Measurements from ENCODE around the gene ADNP. TPM values are rescaled to one million over a fixed set of nuclear protein-coding genes. Genes with fewer than 3 reads are reported as not detected.

Gene ADNP
- total RNA-seq, 1 donor from 2014 or later: 46.4 TPM

GRCh38 chr20:50932016-50932485 is 814 bp upstream of the ADNP start:
- no peak for DNase-seq

DNA sequence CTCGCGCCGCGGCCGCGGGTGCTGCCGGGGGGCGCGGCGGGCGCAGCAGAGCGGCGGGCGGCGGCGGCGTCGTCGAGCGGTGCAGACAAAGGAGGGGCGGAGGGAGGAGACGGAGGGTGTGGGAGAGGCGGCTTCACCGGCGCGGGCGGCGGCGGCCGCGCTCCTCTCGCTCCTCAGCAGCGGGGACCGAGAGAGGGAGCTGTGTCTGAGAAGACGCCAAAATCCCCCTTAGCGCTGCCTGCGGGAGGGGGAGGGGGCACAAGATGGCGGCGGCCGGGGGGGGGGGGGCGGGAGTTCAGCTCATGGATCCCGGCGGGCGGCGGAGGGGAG is 296 bp downstream of the ADNP start:
- peak; percentile 74 for DNase-seq

GRCh38 chr20:50930139-50930975 is 880 bp downstream of the ADNP start:
- DNase-seq: peak; percentile 13

DNA sequence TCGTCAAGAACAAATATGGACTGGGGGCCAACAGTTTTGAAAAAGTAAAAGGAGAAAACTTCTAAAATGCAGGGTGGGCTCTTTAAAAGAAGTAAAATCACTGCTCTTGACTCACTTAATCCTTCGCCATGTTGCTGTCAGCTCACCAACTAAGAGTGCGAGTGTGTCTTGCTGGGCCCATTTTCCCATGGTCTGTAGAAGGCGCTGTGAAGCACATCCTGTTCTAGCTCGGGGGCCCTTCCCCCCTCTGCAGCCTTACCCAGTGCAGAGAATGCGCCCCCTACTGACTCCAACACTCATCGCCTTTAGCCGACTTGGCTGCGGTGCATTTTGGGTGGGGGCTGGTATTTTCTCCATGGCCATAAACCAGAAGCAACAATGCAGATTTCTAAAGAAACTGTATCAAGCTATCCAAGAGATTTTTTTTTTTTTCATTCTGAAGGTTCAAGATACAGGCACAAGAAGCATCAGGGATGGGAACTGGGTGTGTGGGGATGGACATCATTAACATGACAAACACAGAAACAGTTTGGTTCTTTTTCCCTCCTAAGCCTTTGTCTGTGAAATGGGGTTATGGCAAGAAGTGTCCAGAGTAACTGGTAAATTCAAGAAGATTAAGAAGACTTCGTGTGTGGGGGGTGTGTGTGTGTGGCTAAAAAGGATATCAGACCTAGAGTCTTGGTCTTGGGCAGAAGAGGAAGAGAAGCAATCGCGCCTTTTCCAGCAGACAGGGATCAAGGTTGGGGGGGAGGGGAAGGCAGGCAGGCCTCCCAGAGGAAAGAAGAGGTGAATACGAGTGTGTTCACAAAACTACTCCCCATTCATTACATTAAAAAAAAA is 1.7 kb downstream of the ADNP start:
- peak; percentile 88 for DNase-seq

GRCh38 chr20:50928469-50928868 is 2.8 kb downstream of the ADNP start:
- DNase-seq: no peak

DNA sequence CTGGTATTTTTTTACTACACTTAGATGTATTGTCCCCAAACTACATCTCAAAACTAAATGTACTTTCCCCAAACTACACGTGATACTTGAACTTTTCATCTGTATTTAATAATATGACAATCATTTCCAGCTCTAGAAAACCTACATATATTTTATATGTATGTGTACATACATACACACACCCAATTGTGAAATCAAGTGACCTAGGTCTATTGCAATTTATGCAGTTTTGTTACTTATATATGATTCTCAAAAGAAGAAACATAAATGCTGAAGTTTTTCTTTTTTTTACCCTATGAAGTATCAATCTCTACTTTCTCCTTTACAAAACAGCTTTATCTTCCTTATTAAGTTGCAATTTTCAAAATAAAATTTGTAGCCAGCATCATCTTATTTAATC is 4.7 kb downstream of the ADNP start:
- no peak for DNase-seq

DNA sequence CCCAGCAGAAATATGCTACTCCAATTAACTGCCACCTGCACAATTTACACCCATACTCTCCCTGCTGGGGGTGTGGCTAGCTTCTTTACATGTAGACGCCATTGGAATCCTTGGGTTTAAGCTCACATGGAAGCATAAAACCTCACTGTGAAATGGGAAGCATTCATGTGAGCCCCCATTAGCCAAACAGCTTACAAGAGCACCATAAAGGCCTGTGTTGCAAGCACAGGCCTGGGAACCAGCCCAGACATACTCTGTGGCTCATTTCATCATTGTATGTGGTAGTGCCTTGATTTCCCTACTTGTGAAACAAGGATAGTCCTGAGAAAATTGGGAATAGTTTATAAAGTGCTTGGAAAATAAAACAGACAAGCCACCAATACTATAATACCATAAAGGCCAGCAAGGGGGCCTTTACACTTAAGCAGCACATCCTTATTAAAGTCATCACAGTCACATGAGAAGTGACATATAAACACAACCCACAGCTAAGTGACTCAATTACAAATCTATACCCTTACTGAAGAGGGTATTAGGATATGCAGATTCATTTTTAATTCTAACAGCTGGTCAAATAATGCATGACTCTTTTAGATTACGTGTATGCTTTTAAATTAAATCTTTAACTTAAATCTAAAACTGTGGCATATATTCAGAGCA is 6.8 kb downstream of the ADNP start:
- DNase-seq: no peak

DNA sequence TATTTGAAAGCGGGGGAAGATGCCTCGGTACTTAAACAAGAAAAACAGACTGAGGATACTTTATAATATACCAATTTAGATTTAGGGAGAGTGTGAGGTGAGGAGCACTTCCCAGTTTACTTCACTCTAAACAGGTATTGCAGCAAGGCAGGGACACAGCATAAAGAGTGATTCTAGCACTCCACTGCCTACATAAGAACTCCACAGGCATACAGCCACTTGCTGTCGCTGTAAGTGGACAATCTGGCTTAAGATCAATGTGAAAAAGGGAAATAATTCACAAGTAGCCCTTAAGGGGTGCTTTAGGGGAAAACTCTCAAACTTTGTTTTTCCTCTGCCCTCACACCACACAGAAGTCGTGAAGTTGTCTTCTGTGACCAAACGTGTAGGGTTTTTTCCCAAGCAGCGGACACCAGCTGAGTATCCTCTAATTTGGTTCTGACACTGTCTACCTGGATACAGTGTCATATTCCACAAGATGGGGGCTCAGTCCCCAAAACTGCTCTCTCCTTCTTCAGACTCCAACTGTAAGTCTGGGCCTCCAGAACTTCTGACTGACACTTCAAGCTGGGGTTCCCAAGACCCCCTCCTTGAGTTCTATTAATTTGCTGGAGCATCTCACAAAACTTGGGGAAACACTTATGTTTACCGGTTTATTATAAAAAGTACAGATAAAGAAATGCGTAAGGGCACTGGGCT is 9.3 kb downstream of the ADNP start:
- no peak for DNase-seq

DNA sequence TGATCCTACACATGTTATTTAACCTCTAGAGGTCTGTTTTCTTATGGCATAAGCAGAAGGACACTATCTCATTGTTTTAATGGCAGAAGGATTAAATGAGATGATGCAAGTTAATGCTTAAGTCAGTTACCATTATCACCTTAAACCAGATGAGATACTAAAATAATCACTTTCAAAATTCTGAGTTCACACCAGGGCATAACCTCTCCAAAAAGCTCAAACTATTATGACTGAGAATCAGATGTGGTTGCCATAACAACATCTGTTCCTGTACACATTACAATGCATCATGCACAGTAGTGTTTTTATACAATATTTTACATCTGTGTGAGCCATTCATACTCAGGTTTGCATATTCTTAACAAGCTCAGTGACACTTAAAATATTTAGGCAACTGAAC is 10.2 kb downstream of the ADNP start:
- peak; percentile 33 for DNase-seq

- DNase-seq: no peak
Measured at GRCh38 chr20:50919567-50919966, 11.7 kb downstream of the ADNP start.

DNA sequence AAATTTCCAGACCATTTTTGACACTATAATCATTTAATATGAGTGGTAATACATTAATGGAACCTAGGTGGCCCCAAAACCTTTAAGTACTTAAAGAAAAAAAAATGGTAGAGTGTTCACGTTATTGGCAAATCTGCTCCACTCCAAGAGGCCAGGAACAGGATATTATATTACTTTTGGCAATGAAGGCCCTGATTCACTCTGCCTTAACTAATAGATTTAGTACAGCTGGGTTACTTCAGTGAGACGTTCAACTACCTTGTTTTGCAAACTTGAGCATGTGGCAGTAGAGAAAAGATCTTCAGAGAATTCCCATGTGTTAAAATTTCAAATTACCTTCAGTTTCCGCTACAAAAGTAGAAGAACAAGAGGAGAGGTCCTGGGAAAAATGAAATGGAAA is 12.8 kb downstream of the ADNP start:
- no peak for DNase-seq

DNA sequence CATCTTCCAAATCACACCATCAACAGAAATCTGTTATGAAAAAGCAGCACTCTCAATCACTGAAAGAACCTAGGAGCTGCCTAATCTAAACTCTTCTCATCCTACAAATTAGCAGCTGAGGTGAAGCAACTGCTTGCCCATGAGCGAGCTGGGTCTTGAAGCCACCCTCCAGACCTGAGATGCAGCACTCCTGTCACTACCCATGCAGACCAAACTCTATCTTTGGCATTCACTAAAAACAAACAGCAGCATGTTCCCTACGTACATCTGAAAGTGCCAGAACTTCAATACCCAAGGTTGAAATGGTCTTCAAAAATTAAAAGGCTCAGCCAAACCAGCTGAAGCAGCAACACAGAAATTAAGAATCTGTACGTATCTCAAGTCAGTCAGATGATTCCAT is 14.3 kb downstream of the ADNP start:
- no peak for DNase-seq

DNA sequence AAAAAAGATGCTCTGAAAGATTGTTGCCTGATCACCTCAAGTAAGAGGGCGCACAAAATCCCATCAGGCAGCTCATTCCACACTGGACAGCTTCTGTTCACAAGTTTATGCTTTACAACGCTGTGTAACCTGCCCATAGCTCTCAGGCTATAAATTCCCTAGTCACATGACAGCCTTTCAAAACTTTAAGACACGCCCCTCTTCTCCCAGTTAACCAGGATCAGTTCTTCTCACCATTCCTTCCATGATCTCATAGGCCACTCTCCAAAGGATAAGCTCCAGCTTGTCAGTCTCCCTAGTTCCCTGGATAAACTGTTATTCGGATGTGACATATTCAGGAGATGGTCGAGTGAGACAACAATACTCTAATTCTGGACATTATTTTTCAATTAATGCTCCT is 15.0 kb downstream of the ADNP start:
- DNase-seq: no peak

- no peak for DNase-seq
Measured at GRCh38 chr20:50915424-50915823, 15.8 kb downstream of the ADNP start.

DNA sequence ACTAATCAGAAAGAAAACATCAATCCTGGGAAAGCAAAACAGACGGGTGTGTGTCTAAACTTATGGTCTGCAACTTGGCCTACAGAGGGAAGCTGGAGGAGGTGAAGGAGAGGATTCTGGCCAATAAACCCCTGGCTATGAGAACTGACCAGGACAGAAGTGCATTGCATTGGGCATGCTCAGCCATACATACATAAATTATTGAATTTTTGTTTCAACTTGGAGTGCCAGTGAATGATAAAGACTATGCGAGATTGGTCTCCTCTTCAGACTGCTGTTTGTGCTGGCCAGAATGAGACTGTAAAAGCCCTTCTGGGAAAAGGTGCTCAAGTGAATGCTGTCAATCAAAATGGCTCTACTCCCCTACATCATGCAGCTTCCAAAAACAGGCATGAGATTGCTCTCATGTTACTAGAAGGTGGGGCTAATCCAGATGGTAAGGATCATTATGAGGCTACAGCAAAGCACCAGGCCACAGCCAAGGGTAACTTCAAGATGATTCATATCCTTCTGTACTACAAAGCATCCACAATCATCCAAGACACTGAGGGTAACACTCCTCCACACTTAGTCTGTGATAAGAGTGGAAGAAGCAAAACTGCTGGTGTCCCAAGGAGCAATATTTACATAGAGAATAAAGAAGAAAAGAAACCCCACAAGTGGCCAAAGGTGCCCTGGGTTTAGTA is 17.4 kb downstream of the ADNP start:
- no peak for DNase-seq

DNA sequence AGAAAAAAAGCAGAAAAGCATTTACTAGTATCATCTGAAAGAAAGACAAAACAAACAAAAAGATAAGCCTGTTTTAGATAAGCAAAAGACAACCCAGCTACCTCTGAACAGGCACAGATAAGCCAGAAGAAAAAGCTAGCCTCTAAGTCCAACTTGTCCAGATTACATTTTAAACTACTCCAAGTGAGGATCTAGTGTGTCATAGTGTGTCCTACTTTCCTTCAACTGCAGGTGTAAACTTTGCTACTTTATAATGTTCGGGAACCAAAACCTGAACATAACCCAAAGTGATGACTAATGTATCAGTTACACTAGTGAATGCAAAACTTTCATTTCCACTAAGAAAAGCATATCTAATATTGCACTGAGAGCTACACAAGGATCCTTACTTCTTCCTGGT is 19.5 kb downstream of the ADNP start:
- no peak for DNase-seq

DNA sequence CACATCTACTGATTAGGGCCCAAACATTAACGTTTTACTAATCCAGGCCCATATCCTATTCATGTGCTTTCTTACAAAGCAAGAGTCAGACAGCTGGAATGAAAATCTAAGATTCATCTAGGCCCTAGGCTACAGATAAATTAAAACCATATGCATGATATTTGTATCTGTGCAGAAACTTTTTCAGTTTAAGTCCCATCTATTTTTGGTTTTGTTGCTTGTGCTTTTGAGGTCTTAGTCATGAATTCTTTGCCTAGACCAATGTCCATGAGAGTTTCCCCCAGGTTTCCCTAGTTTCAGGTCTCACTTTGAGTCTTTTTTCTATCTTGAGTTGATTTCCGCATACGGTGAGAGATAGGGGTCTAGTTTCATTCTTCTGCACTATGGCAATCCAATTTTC is 20.2 kb downstream of the ADNP start:
- DNase-seq: peak; percentile 64

DNA sequence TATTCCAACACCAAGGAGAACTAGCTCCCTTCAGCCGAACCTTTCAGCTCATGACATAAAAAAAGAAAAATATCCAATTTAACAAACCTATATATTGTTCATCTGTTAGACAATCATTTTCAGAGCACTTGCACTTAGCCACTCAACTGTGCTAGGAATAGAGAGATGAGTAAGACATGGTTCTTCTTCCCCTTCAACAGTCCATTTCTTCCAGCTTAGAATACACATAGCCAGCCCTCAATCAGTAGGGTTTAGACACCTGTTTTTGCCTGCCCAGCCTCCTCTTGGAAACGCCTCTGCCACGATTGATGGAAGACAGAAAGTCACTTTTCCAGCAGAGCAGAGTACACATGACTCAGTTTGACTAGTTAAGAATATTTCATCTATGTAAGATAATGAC is 21.8 kb downstream of the ADNP start:
- no peak for DNase-seq

GRCh38 chr20:50904067-50904570 is 27.1 kb downstream of the ADNP start:
- DNase-seq: no peak

DNA sequence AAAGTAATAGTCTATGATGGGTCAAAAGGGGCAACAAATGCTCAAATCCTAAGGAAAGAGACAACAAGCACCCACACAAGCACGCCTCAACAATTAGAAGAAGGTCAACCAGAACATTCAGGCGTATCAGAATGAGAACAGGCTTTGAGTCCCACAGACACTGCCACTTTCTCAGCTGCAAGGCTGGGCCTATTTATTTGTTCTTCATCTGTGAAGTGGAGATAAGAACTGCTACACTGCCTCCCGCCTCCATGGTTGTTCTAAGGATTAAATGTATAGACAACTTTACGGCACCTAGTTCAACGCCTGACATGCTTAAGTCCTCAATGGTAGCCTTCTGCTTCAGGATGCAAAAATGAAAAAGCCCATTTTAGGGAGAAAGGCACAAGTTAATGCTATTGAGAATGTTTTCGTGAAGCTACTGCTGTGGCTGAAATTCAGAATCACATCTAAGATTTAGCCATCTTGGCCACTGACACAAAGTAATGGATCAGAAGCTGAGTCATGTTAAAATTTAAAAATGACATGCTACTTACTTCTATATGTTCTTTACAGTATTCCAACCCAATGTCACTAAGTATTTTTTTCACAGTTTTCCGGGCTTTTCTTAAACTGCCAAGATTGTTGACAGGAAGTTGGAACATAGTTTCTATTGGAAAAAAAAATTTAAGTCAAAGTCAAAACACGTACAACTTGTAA is 27.7 kb downstream of the ADNP start:
- DNase-seq: no peak

- no peak for DNase-seq
Measured at GRCh38 chr20:50901301-50901700, 29.9 kb downstream of the ADNP start.

Measured in skin of body (tissue), 2 donors.